A549 (cell line): ENCODE results near the gene ARHGAP44. TPM values are rescaled to one million over a fixed set of nuclear protein-coding genes. Genes with fewer than 3 reads are reported as not detected.

Experiments
- ATAC-seq, 2 experiments: fragments of 200-7000 bp in 1 of 2; fragments of >200 bp in 1 of 2; cut with Nextera tagmentation in 1 of 2; cut with Tn5 transposase in 1 of 2; 3 replicates each; pipeline versions ENCODE4 v1.8.0 to v1.9.1; 2018 to 2020; ENCODE audit warnings: mild to moderate bottlenecking in 1 of 2, moderate library complexity in 1 of 2
- CTCF ChIA-PET: fragments of 300-600 bp; sonication (Branson Sonifier 250); formaldehyde crosslinking; extraction: SDS; loops from one replicate; lab custom pipeline; 2021; ENCODE audit warnings: antibody characterized with exemption, inconsistent platforms; lab: Yijun Ruan, JAX
- POLR2A ChIA-PET: fragments of 350-600 bp; formaldehyde crosslinking; extraction: SDS; loops from one replicate; lab custom pipeline; 2021; ENCODE audit warnings: antibody characterized with exemption, inconsistent platforms; lab: Yijun Ruan, JAX
- DNase-seq, 2 experiments: peaks; one replicate each; pipeline versions ENCODE4 v3.0.0 to v3.0.0-alpha.2; 2011 to 2016; ENCODE audit warnings: low read depth in 1 of 2, low spot score in 1 of 2
- FAIRE-seq: peaks from 2 replicates; lab custom pipeline; 2011; peaks lifted over from hg19 to GRCh38; lab: Jason Lieb, UNC
- H3K27ac ChIP-seq, 2 experiments: fragments of >200 bp; sonication (Bioruptor Twin); formaldehyde crosslinking; 3 replicates each; pipeline ENCODE4 v1.5.1; 2016 to 2017
- H3K4me1 ChIP-seq: fragments of >200 bp; sonication (Bioruptor Twin); formaldehyde crosslinking; 3 replicates; pipeline ENCODE4 v1.6.1; 2016
- H3K4me2 ChIP-seq: fragments of >200 bp; sonication (Bioruptor Twin); formaldehyde crosslinking; 3 replicates; pipeline ENCODE4 v1.6.1; 2016
- H3K4me3 ChIP-seq: fragments of >200 bp; sonication (Bioruptor Twin); formaldehyde crosslinking; 3 replicates; pipeline ENCODE4 v1.5.1; 2016
- H3K9me3 ChIP-seq: fragments of >200 bp; sonication (Bioruptor Twin); formaldehyde crosslinking; 3 replicates; pipeline ENCODE4 v1.6.1; 2016
- BHLHE40 ChIP-seq: IDR thresholded peaks from 2 replicates; pipeline ENCODE4 v1.6.1; 2012; ENCODE audit warnings: low read depth, low read length, inconsistent platforms
- CBX2 ChIP-seq: fragments of 200-600 bp; sonication (generic); IDR thresholded peaks from 2 replicates; pipeline ENCODE4 v1.6.1; 2016; ENCODE audit warnings: low read depth, mild to moderate bottlenecking, borderline replicate concordance
- CBX8 ChIP-seq: fragments of 200-600 bp; sonication (generic); IDR thresholded peaks from 2 replicates; pipeline ENCODE4 v1.6.1; 2016
- CEBPB ChIP-seq, 2 experiments: fragments of >200 bp in 1 of 2; sonication (Bioruptor Twin) in 1 of 2; formaldehyde crosslinking in 1 of 2; IDR thresholded peaks; 2 replicates each; pipeline ENCODE4 v1.6.1; 2012 to 2016
- EHF ChIP-seq: fragments of 250-450 bp; sonication (Bioruptor Pico); IDR thresholded peaks from 2 replicates; pipeline ENCODE4 v1.5.0; 2020; ENCODE audit warnings: mild to moderate bottlenecking
- FOSL2 ChIP-seq, 2 experiments: fragments of 450-650 bp in 1 of 2; fragments of >200 bp in 1 of 2; sonication (Bioruptor Twin) in 1 of 2; formaldehyde crosslinking; IDR thresholded peaks; 2 replicates each; pipeline versions ENCODE4 v1.5.0 to v1.6.1; 2016 to 2020; ENCODE audit warnings: mild to moderate bottlenecking in 1 of 2, moderate library complexity in 1 of 2
- FOXS1 ChIP-seq: fragments of 250-450 bp; sonication (Bioruptor Pico); IDR thresholded peaks from 2 replicates; pipeline ENCODE4 v1.5.0; 2020; ENCODE audit warnings: mild to moderate bottlenecking, moderate library complexity
- HDAC2 ChIP-seq: fragments of 200-600 bp; sonication (generic); IDR thresholded peaks from 2 replicates; pipeline ENCODE4 v1.6.1; 2016
- HEYL ChIP-seq: fragments of 250-450 bp; sonication (Bioruptor Pico); IDR thresholded peaks from 2 replicates; pipeline ENCODE4 v1.8.0; 2021; ENCODE audit warnings: mild to moderate bottlenecking, moderate library complexity
- HMGXB4 ChIP-seq: fragments of 250-450 bp; sonication (Bioruptor Pico); IDR thresholded peaks from 2 replicates; pipeline ENCODE4 v1.5.0; 2021; ENCODE audit warnings: mild to moderate bottlenecking, moderate library complexity, borderline replicate concordance
- HOXB13 ChIP-seq: fragments of 250-450 bp; sonication (Bioruptor Pico); IDR thresholded peaks from 2 replicates; pipeline ENCODE4 v1.5.0; 2020; ENCODE audit warnings: low read depth, mild to moderate bottlenecking, moderate library complexity
- KDM1A ChIP-seq: fragments of 200-600 bp; sonication (generic); IDR thresholded peaks from 2 replicates; pipeline ENCODE4 v1.6.1; 2016; ENCODE audit warnings: low read depth, mild to moderate bottlenecking
- KDM5A ChIP-seq: fragments of 200-600 bp; sonication (generic); IDR thresholded peaks from 2 replicates; pipeline ENCODE4 v1.6.1; 2016; ENCODE audit warnings: antibody characterized with exemption, mild to moderate bottlenecking
- RAD21 ChIP-seq, 2 experiments: fragments of >200 bp in 1 of 2; sonication (Bioruptor Twin) in 1 of 2; formaldehyde crosslinking in 1 of 2; IDR thresholded peaks in 1 of 2; conservative IDR thresholded peaks in 1 of 2; 2 replicates in 1 of 2; 3 replicates in 1 of 2; pipeline ENCODE4 v1.6.1; 2012 to 2018; ENCODE audit warnings: inconsistent platforms in 1 of 2
- RARB ChIP-seq: fragments of 250-450 bp; sonication (Bioruptor Pico); IDR thresholded peaks from 2 replicates; pipeline ENCODE4 v1.8.0; 2021; ENCODE audit warnings: mild to moderate bottlenecking, moderate library complexity
- RFX5 ChIP-seq: fragments of 450-650 bp; IDR thresholded peaks from 2 replicates; pipeline ENCODE4 v1.7.1; 2014; ENCODE audit warnings: antibody characterized with exemption, mild to moderate bottlenecking, moderate library complexity
- SREBF2 ChIP-seq: fragments of 450-650 bp; IDR thresholded peaks from 2 replicates; pipeline ENCODE4 v1.6.1; 2014; ENCODE audit warnings: mild to moderate bottlenecking, moderate library complexity
- TP53 ChIP-seq: fragments of 250-450 bp; sonication (Bioruptor Pico); IDR thresholded peaks from 2 replicates; pipeline ENCODE4 v1.5.0; 2021; ENCODE audit warnings: mild to moderate bottlenecking, moderate library complexity
- WGBS: methylation state at CpG from one replicate; pipeline ENCODE4 v1.1.6; 2017; ENCODE audit errors: missing lambda C conversion rate; 5-methylcytosine and 5-hydroxymethylcytosine counted together
- polyA plus RNA-seq, 4 experiments: library from polyadenylated mRNA; depleted of rRNA in 3 of 4; stranded (reverse); fragments of >200 nt; fragmentation: RNase III in 1 of 4; extraction: RNeasy Plus Mini Kit Qiagen cat#74134 plus additional on column Dnase treatment in 1 of 4; gene quantifications; 2 replicates in 3 of 4; 3 replicates in 1 of 4; pipeline ENCODE4 v1.2.3, GENCODE V29; 2011 to 2017
- TF ChIP-seq, protein P1 (sequence below): fragments of >200 bp; sonication (Bioruptor Twin); formaldehyde crosslinking; IDR thresholded peaks from 3 replicates; pipeline ENCODE4 v1.6.1; 2016
- TF ChIP-seq, protein P2 (sequence below): fragments of 200-600 bp; sonication (generic); IDR thresholded peaks from 2 replicates; pipeline ENCODE4 v1.6.1; 2016; ENCODE audit warnings: antibody characterized with exemption, mild to moderate bottlenecking, moderate library complexity

Gene ARHGAP44
- polyA plus RNA-seq, 2 of the 4 experiments (the other 2 are of a cell fraction) = 4.1 to 4.2 TPM

- CTCF ChIA-PET = interaction anchor here (0.7 kb wide), 1 partner anchor 39 kb away, joined by 3 read pairs; no protein-coding TSS in a partner anchor
- POLR2A ChIA-PET = no interaction called here
- Histone ChIP-seq H3K9me3 (no peaks in the 10 kb centered on the region), H3K4me1 (peaks cover 11% of the 10 kb centered on the region), H3K4me2 (no peak overlapping the region), H3K27ac (no peak overlapping the region), H3K4me3 (no peak overlapping the region)
- no peak for FAIRE-seq
- 74% methylated on average over 6 of the region's 6 CpGs for WGBS
- ATAC-seq = no peak
- TF ChIP-seq RAD21 (conservative IDR thresholded peaks at IDR 0.05 in 1 of 2, IDR thresholded peaks at IDR 0.05 in 1 of 2) = no peak
- no peak for TF ChIP-seq RFX5
- no peak for TF ChIP-seq BHLHE40
- TF ChIP-seq, protein P1, sequence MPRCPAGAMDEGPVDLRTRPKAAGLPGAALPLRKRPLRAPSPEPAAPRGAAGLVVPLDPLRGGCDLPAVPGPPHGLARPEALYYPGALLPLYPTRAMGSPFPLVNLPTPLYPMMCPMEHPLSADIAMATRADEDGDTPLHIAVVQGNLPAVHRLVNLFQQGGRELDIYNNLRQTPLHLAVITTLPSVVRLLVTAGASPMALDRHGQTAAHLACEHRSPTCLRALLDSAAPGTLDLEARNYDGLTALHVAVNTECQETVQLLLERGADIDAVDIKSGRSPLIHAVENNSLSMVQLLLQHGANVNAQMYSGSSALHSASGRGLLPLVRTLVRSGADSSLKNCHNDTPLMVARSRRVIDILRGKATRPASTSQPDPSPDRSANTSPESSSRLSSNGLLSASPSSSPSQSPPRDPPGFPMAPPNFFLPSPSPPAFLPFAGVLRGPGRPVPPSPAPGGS = no peak
- no peak for TF ChIP-seq CBX8
- no peak for TF ChIP-seq HOXB13
- DNase-seq = no peak
Observed at GRCh38 chr17:12769981-12770380, 19.3 kb upstream of the ARHGAP44 start.

DNA sequence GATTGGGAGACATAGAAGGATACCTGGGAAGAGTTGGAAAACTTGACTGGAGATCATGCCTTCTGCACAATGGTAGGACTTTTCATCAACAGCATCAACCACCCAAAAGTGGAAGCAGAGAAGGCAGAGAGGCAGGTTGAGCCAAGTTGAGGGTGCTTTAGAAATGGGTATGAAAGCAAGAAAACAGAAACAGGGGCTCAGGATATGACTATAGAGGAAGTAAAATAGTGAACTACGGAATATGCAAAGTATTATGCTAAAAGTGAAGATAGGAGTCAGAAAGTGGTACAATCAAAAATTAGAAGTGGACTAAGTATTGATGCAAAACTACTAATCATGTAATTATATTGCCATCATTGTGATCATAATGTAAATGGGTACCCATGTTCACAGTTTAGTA is 16.1 kb upstream of the ARHGAP44 start:
- no peak overlapping the region for H3K4me2 ChIP-seq
- H3K9me3 ChIP-seq = no peaks in the 10 kb centered on the region
- H3K27ac ChIP-seq = no peak overlapping the region
- no peaks in the 10 kb centered on the region for H3K4me1 ChIP-seq
- ATAC-seq (no peak), FAIRE-seq (no peak), DNase-seq (no peak)
- no peak overlapping the region for H3K4me3 ChIP-seq
- 3% methylated on average over 1 of the region's 1 CpG for WGBS
- POLR2A ChIA-PET = no interaction called here
- CTCF ChIA-PET = interaction anchor here (1.5 kb wide), 1 partner anchor 16 kb away, joined by 4 read pairs; the partner anchor contains the start of gene ARHGAP44
- TF ChIP-seq HOXB13 (no peak), HMGXB4 (CRISPR knock-in tag) (no peak), EHF (CRISPR knock-in tag) (no peak)

- CTCF ChIA-PET = interaction anchor here (0.6 to 1.4 kb wide), 4 partner anchors 13 to 607 kb away, joined by 3 to 6 read pairs (median 4); no protein-coding TSS in a partner anchor
- no peak for TF ChIP-seq TP53 (CRISPR knock-in tag)
- no peak for TF ChIP-seq CBX2
- no peak for TF ChIP-seq CEBPB (IDR thresholded peaks at IDR 0.05)
- no peak for TF ChIP-seq HDAC2
- TF ChIP-seq KDM1A = no peak
- no peak for TF ChIP-seq FOXS1 (CRISPR knock-in tag)
- TF ChIP-seq SREBF2 = no peak
- 1% methylated on average over 16 of the region's 16 CpGs for WGBS
Observed at GRCh38 chr17:12789075-12789480, 220 bp upstream of the ARHGAP44 start.

DNA sequence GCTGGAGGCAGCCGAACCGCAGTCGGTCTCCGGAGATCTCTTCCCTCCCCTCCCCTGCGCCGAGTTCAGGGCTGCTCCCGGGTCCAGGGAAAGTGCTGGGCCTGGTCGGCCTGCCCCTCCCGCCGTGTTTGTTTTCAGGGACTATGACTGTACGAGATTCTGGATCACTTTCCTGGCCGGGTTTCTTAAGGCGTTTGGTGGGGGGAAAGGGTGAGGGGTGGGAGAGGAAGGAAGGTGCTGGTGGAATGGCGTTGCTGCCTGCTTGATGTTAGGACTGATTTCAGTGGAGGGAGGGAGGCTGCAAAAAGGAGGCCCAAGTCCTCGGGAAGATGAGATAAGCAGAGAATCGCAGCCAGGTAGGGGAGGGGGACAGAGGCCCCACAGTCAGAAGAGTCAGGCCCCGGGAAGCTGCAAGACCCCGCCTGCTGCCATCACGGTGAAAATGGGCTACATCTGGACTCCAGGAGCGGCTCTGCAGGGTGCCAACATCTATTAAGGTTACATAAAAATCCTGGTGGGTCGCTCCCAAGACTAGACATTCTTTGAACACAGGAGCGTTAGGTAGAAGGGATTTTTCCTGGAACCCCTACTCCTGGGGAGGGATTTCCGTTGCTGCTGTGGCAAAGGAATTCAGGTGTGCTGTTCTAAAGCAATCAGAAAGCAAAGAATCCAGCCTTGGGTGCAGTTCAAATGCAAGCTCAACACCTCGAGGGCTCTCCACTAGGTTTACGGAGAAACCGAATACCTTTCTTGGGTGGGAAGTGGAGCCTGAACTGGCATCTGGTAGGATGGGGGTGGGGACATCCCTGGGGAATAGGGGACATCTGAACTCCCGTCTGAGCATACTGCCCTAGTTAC is 1.2 kb downstream of the ARHGAP44 start:
- ChIA-PET POLR2A (no interaction called here), CTCF (interaction anchor here (0.6 to 1.3 kb wide), 3 partner anchors 8 to 39 kb away, joined by 3 to 4 read pairs (median 3); no protein-coding TSS in a partner anchor)

More at GRCh38 chr17:12789075-12789480, 220 bp upstream of the ARHGAP44 start:
- DNase-seq (peak in 1 of 2 experiments; percentile 77), FAIRE-seq (peak; percentile 43), ATAC-seq (no peak)
- Histone ChIP-seq H3K9me3 (no peaks in the 10 kb centered on the region), H3K4me3 (peak overlapping the region; percentile 74), H3K4me2 (peak overlapping the region; percentile 92), H3K27ac (peak overlapping the region; percentile 72 to 86), H3K4me1 (0 out of 3 replicates have a peak, but pooled peaks cover 3% of the 10 kb centered on the region)
- POLR2A ChIA-PET = no interaction called here

More for the DNA sequence above, 1.2 kb downstream of the ARHGAP44 start:
- TF ChIP-seq, protein P2, sequence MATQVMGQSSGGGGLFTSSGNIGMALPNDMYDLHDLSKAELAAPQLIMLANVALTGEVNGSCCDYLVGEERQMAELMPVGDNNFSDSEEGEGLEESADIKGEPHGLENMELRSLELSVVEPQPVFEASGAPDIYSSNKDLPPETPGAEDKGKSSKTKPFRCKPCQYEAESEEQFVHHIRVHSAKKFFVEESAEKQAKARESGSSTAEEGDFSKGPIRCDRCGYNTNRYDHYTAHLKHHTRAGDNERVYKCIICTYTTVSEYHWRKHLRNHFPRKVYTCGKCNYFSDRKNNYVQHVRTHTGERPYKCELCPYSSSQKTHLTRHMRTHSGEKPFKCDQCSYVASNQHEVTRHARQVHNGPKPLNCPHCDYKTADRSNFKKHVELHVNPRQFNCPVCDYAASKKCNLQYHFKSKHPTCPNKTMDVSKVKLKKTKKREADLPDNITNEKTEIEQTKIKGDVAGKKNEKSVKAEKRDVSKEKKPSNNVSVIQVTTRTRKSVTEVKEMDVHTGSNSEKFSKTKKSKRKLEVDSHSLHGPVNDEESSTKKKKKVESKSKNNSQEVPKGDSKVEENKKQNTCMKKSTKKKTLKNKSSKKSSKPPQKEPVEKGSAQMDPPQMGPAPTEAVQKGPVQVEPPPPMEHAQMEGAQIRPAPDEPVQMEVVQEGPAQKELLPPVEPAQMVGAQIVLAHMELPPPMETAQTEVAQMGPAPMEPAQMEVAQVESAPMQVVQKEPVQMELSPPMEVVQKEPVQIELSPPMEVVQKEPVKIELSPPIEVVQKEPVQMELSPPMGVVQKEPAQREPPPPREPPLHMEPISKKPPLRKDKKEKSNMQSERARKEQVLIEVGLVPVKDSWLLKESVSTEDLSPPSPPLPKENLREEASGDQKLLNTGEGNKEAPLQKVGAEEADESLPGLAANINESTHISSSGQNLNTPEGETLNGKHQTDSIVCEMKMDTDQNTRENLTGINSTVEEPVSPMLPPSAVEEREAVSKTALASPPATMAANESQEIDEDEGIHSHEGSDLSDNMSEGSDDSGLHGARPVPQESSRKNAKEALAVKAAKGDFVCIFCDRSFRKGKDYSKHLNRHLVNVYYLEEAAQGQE = no peak
- TF ChIP-seq KDM5A = no peak
- no peak for TF ChIP-seq HOXB13
- TF ChIP-seq BHLHE40 = no peak
- no peak for TF ChIP-seq RARB (CRISPR knock-in tag)
- TF ChIP-seq HEYL = no peak
- no peak for TF ChIP-seq EHF (CRISPR knock-in tag)
- no peak for TF ChIP-seq FOSL2 (IDR thresholded peaks at IDR 0.05)
- TF ChIP-seq FOSL2 (CRISPR knock-in tag; IDR thresholded peaks at IDR 0.05) = no peak
- no peak for FAIRE-seq
- H3K27ac ChIP-seq = peak overlapping the region; percentile 72 to 86; a peak in 5 of 6 replicates
- ATAC-seq = peak; percentile 14 to 23; a peak in 4 of 6 replicates
- 0 out of 3 replicates have a peak, but pooled peaks cover 3% of the 10 kb centered on the region for H3K4me1 ChIP-seq
- WGBS = 50% methylated on average over 24 of the region's 27 CpGs
- DNase-seq = no peak
- peak overlapping the region; percentile 74 for H3K4me3 ChIP-seq
- H3K9me3 ChIP-seq = no peaks in the 10 kb centered on the region
- peak overlapping the region; percentile 92 for H3K4me2 ChIP-seq
